IMR-90 (cell line): ENCODE data around the gene STK17B.

Source experiments
- CEBPB ChIP-seq: IDR thresholded peaks from 2 replicates; pipeline ENCODE4 v1.6.1; 2012; ENCODE audit warnings: low read depth, low read length, improper control_type of control experiment
- CTCF ChIP-seq: conservative IDR thresholded peaks from 2 replicates; pipeline ENCODE4 v1.5.1; 2012; ENCODE audit warnings: mild to moderate bottlenecking, low read depth, low read length, improper control_type of control experiment
- MAFK ChIP-seq: IDR thresholded peaks from 2 replicates; pipeline ENCODE4 v1.6.1; 2012; ENCODE audit warnings: low read depth, low read length, improper control_type of control experiment
- MAZ ChIP-seq: IDR thresholded peaks from 2 replicates; pipeline ENCODE4 v1.6.1; 2012; ENCODE audit warnings: low read depth, mild to moderate bottlenecking, low read length, improper control_type of control experiment, moderate library complexity, borderline replicate concordance
- NFE2L2 ChIP-seq: fragments of 150-350 bp; IDR thresholded peaks from 2 replicates; pipeline ENCODE4 v1.6.1; 2016; ENCODE audit warnings: low read depth, mild to moderate bottlenecking, low read length
- POLR2A ChIP-seq: IDR thresholded peaks from 2 replicates; pipeline ENCODE4 v1.6.1; 2012; ENCODE audit warnings: mild to moderate bottlenecking, low read depth, low read length
- RAD21 ChIP-seq: IDR thresholded peaks from 2 replicates; pipeline ENCODE4 v1.6.1; 2012; ENCODE audit warnings: low read length, improper control_type of control experiment
- RCOR1 ChIP-seq: IDR thresholded peaks from 2 replicates; pipeline ENCODE4 v1.6.1; 2012; ENCODE audit warnings: mild to moderate bottlenecking, low read length, improper control_type of control experiment; ENCODE audit not compliant: insufficient replicate concordance
- RFX5 ChIP-seq: IDR thresholded peaks from 2 replicates; pipeline ENCODE4 v1.8.0; 2012; ENCODE audit warnings: low read depth, mild to moderate bottlenecking, low read length, moderate library complexity
- SMC3 ChIP-seq: fragments of 150-350 bp; IDR thresholded peaks from 2 replicates; pipeline ENCODE4 v1.6.1; 2016; ENCODE audit warnings: low read depth, mild to moderate bottlenecking, antibody characterized with exemption, low read length, moderate library complexity
- USF2 ChIP-seq: fragments of 150-350 bp; IDR thresholded peaks from 2 replicates; pipeline ENCODE4 v1.6.1; 2017; ENCODE audit warnings: mild to moderate bottlenecking, antibody characterized with exemption, low read length, low read depth

GRCh38 chr2:196099916-196100315, 71.5 kb downstream of the STK17B start:
- TF ChIP-seq CTCF (no peak), POLR2A (no peak), RFX5 (no peak), NFE2L2 (no peak), USF2 (no peak), CEBPB (no peak), SMC3 (no peak), RAD21 (no peak), MAZ (no peak), RCOR1 (no peak), MAFK (no peak)
